Suprapubic skin (tissue), 4 donors: ENCODE measurements around the gene NATD1. TPM values are rescaled to one million over a fixed set of nuclear protein-coding genes. Genes with fewer than 3 reads are reported as not detected.

Source experiments
- DNase-seq, 2 donors: peaks; one replicate each; pipeline ENCODE4 v3.0.0-alpha.2; 2019; ENCODE audit warnings: low spot score in 2 of 2
- H3K27ac ChIP-seq: fragments of 200-600 bp; sonication (generic); one replicate; pipeline ENCODE4 v1.5.1; 2019
- H3K27me3 ChIP-seq: fragments of 200-600 bp; sonication (generic); one replicate; pipeline ENCODE4 v1.5.1; 2019
- H3K36me3 ChIP-seq: fragments of 200-600 bp; sonication (generic); one replicate; pipeline ENCODE4 v1.5.1; 2019
- H3K4me1 ChIP-seq: fragments of 200-600 bp; sonication (generic); one replicate; pipeline ENCODE4 v1.5.1; 2019
- H3K4me3 ChIP-seq: fragments of 200-600 bp; sonication (generic); one replicate; pipeline ENCODE4 v1.5.1; 2019; ENCODE audit warnings: mild to moderate bottlenecking
- H3K9me3 ChIP-seq: fragments of 200-600 bp; sonication (generic); one replicate; pipeline ENCODE4 v1.5.1; 2019
- EP300 ChIP-seq: sonication (generic); formaldehyde crosslinking; IDR thresholded peaks from one replicate; pipeline ENCODE4 v1.6.1; 2017; ENCODE audit warnings: antibody characterized with exemption
- POLR2A ChIP-seq, 2 donors: fragments of 450-650 bp; IDR thresholded peaks; one replicate each; pipeline ENCODE4 v1.6.1; 2017; ENCODE audit warnings: antibody characterized with exemption in 2 of 2, mild to moderate bottlenecking in 2 of 2, moderate library complexity in 2 of 2
- POLR2AphosphoS5 ChIP-seq, 3 donors: sonication (generic); formaldehyde crosslinking; IDR thresholded peaks; one replicate each; pipeline ENCODE4 v1.6.1; 2017; ENCODE audit warnings: antibody characterized with exemption in 3 of 3
- WGBS: methylation state at CpG from one replicate; pipeline ENCODE4 v1.1.5; 2018; 5-methylcytosine and 5-hydroxymethylcytosine counted together
- total RNA-seq, 4 donors: library from RNA; depleted of rRNA; stranded (reverse); fragments of >200 nt; gene quantifications; one replicate each; pipeline ENCODE4 v1.1.0, GENCODE V29; 2016
- TF ChIP-seq, protein P1 (sequence below), 2 donors: fragments of 200-600 bp in 1 of 2; fragments of 450-650 bp in 1 of 2; sonication (generic) in 1 of 2; IDR thresholded peaks; one replicate each; pipeline ENCODE4 v1.5.1; 2016 to 2019; ENCODE audit warnings: antibody characterized with exemption in 2 of 2, mild to moderate bottlenecking in 1 of 2, moderate library complexity in 1 of 2

Gene NATD1
- total RNA-seq, 4 donors from 2014 or later, result 11.2 to 21.1 (median 14.6) TPM

DNA sequence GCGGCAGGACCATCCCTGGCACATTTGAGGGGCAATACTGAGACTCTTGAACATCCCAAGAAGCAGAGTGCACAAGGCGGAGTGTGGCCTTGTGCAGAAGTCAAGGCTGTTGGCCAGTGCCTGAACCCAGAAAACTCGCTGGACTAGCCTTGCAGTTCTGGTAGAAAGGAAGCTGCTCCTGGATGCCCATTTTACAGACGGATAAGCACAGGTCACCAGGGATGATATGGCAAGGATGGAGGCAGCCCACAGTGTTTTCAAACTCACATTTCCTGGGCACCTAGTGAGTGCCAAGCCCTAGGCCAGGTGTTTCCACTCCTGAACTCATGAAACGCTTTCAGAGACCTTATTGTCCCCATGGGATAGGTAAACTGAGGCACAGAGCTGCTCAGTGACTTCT is 29.6 kb upstream of the NATD1 start:
- TF ChIP-seq POLR2A (IDR thresholded peaks at IDR 0.05), result no peak
- TF ChIP-seq, protein P1, sequence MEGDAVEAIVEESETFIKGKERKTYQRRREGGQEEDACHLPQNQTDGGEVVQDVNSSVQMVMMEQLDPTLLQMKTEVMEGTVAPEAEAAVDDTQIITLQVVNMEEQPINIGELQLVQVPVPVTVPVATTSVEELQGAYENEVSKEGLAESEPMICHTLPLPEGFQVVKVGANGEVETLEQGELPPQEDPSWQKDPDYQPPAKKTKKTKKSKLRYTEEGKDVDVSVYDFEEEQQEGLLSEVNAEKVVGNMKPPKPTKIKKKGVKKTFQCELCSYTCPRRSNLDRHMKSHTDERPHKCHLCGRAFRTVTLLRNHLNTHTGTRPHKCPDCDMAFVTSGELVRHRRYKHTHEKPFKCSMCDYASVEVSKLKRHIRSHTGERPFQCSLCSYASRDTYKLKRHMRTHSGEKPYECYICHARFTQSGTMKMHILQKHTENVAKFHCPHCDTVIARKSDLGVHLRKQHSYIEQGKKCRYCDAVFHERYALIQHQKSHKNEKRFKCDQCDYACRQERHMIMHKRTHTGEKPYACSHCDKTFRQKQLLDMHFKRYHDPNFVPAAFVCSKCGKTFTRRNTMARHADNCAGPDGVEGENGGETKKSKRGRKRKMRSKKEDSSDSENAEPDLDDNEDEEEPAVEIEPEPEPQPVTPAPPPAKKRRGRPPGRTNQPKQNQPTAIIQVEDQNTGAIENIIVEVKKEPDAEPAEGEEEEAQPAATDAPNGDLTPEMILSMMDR (IDR thresholded peaks at IDR 0.05), result no peak
- no peak for TF ChIP-seq EP300
- TF ChIP-seq POLR2AphosphoS5 (IDR thresholded peaks at IDR 0.05), result no peak
- DNase-seq, result no peak
- Histone ChIP-seq H3K27me3 (no peaks in the 10 kb centered on the region), H3K4me1 (peaks cover 56% of the 10 kb centered on the region), H3K9me3 (no peaks in the 10 kb centered on the region), H3K27ac (no peak overlapping the region), H3K36me3 (no peaks in the 10 kb centered on the region), H3K4me3 (no peak overlapping the region)
- 92% methylated on average over 5 of the region's 5 CpGs for WGBS

DNA sequence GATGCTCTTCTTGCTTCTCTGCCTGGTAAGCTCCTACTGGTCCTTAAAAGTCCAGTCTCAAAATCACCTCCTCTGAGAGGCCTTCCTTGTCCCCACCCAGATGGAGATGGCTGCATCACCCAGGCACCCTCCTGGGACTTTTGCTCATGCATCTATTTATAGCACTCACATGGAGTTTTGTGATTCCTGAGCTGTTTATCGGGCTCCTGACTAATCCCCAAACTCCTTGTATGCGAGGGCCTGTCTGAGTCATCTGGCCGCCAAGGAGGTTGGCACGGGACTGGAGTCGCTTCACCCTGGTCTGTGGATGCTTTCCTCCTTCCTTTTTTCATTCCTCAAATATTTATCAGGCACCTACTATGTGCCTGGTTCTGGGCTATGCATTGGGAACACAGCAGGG is 29.0 kb upstream of the NATD1 start:
- no peak for TF ChIP-seq POLR2AphosphoS5 (IDR thresholded peaks at IDR 0.05)
- TF ChIP-seq POLR2A (IDR thresholded peaks at IDR 0.05), result no peak
- TF ChIP-seq, protein P1 (IDR thresholded peaks at IDR 0.05), result no peak
- no peak for TF ChIP-seq EP300
- DNase-seq, result peak in 1 of 2 donors; percentile 68
- peaks cover 50% of the 10 kb centered on the region for H3K4me1 ChIP-seq
- H3K9me3 ChIP-seq, result no peaks in the 10 kb centered on the region
- H3K27me3 ChIP-seq, result no peaks in the 10 kb centered on the region
- no peak overlapping the region for H3K27ac ChIP-seq
- WGBS, result 33% methylated on average over 5 of the region's 5 CpGs
- no peaks in the 10 kb centered on the region for H3K36me3 ChIP-seq
- H3K4me3 ChIP-seq, result no peak overlapping the region

DNA sequence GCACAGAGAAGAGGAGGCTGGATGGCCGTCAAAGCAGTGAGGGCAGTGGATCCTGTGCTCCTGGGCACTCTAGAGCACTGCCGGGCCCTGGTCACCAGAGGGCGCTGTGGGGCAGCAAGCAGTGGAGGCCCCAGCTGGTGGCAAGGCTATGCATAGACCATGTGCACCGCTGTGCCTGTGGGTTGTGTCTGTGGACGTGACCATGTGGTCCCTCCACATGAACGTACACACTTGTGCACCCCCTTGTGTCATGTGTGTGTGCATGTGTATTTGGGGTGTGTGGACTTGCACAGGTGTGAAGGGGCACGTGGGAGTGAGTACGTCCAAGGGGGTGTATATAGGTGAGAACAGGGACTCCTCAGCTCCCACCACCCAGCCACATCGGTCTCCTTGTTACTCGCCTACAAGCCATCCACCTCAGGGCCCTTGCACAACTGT is 26.9 kb upstream of the NATD1 start:
- Histone ChIP-seq H3K4me3 (no peak overlapping the region), H3K36me3 (no peaks in the 10 kb centered on the region), H3K27ac (no peak overlapping the region), H3K9me3 (no peaks in the 10 kb centered on the region), H3K4me1 (peaks cover 50% of the 10 kb centered on the region), H3K27me3 (no peaks in the 10 kb centered on the region)
- WGBS, result 24% methylated on average over 9 of the region's 10 CpGs
- TF ChIP-seq, protein P1 (IDR thresholded peaks at IDR 0.05), result peak; percentile 94 to 99
- TF ChIP-seq POLR2A (IDR thresholded peaks at IDR 0.05), result no peak
- TF ChIP-seq EP300, result no peak
- no peak for TF ChIP-seq POLR2AphosphoS5 (IDR thresholded peaks at IDR 0.05)
- peak in 1 of 2 donors; percentile 93 for DNase-seq

DNA sequence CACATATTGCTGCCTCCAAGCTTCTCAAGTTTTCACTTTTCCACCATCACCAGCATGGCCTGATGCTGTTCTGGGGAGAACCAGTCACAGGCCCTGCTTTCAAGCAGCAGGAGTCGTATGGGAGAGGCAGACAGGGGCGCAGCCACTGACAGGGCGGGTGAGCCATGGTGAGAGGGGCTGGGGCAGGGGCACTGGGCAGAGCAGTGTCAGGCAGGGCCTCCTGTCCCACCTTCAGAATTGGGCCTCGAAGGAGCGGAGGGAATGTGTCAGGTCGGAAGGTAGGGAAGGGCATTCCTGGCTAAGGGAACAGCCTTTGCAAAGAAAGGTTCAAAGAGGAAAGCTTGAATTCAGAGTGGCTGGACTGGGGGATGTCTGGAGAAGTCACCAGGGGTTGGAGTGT is 26.4 kb upstream of the NATD1 start:
- H3K4me3 ChIP-seq, result no peak overlapping the region
- H3K9me3 ChIP-seq, result no peaks in the 10 kb centered on the region
- H3K4me1 ChIP-seq, result peaks cover 53% of the 10 kb centered on the region
- TF ChIP-seq EP300, result no peak
- no peak for TF ChIP-seq POLR2AphosphoS5 (IDR thresholded peaks at IDR 0.05)
- TF ChIP-seq POLR2A (IDR thresholded peaks at IDR 0.05), result no peak
- TF ChIP-seq, protein P1 (IDR thresholded peaks at IDR 0.05), result no peak
- no peak for DNase-seq
- no peak overlapping the region for H3K27ac ChIP-seq
- no peaks in the 10 kb centered on the region for H3K27me3 ChIP-seq
- WGBS, result 87% methylated on average over 6 of the region's 6 CpGs
- no peaks in the 10 kb centered on the region for H3K36me3 ChIP-seq

DNA sequence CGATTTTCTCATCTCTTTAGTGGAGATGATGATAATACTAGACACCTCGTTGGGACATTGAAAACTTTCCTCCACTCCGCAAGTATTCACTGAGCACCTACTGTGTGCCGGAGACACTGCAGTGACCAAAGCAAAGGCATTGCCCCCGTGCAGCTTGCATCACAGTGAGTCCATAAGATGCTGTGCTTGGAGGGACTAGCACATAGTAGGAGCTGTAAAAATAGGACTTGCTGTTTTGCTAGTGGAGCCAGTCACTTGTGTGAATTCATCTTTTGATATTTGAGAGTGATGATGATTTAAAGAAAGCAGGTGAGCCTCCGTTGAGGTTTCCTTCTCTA is 26.0 kb upstream of the NATD1 start:
- no peak overlapping the region for H3K27ac ChIP-seq
- no peaks in the 10 kb centered on the region for H3K36me3 ChIP-seq
- 71% methylated on average over 6 of the region's 6 CpGs for WGBS
- no peak for TF ChIP-seq POLR2AphosphoS5 (IDR thresholded peaks at IDR 0.05)
- TF ChIP-seq, protein P1 (IDR thresholded peaks at IDR 0.05), result no peak
- no peak for TF ChIP-seq EP300
- no peak for TF ChIP-seq POLR2A (IDR thresholded peaks at IDR 0.05)
- no peak overlapping the region for H3K4me3 ChIP-seq
- no peaks in the 10 kb centered on the region for H3K27me3 ChIP-seq
- H3K4me1 ChIP-seq, result peaks cover 53% of the 10 kb centered on the region
- DNase-seq, result no peak
- H3K9me3 ChIP-seq, result no peaks in the 10 kb centered on the region
